CD4-positive, alpha-beta T cell treated with Interleukin-4 for 1 hour (primary cell): ENCODE results near the gene UGT1A4.

ENCODE experiments used
- DNase-seq, 2 donors: peaks; one replicate each; pipeline ENCODE4 v3.0.0-alpha.2; 2020 to 2022

UGT1A4 gene

GRCh38 chr2:233792720-233793119, 74.2 kb downstream of the UGT1A4 start:
- no peak for DNase-seq

- DNase-seq: no peak
Observed at GRCh38 chr2:233793465-233794127, 75.1 kb downstream of the UGT1A4 start.

GRCh38 chr2:233794128-233794658, 75.7 kb downstream of the UGT1A4 start:
- no peak for DNase-seq

- no peak for DNase-seq
Observed at GRCh38 chr2:233795735-233796171, 77.2 kb downstream of the UGT1A4 start.

- DNase-seq: no peak
Observed at GRCh38 chr2:233796254-233796653, 77.7 kb downstream of the UGT1A4 start.

GRCh38 chr2:233798335-233799086, 80.0 kb downstream of the UGT1A4 start:
- DNase-seq: no peak

GRCh38 chr2:233799087-233799665, 80.6 kb downstream of the UGT1A4 start:
- no peak for DNase-seq

- no peak for DNase-seq
Observed at GRCh38 chr2:233799716-233800115, 81.2 kb downstream of the UGT1A4 start.

GRCh38 chr2:233800208-233800607, 81.7 kb downstream of the UGT1A4 start:
- DNase-seq: no peak

GRCh38 chr2:233801357-233802131, 83.0 kb downstream of the UGT1A4 start:
- DNase-seq: no peak

GRCh38 chr2:233802132-233802815, 83.7 kb downstream of the UGT1A4 start:
- DNase-seq: no peak

GRCh38 chr2:233803292-233803911, 84.9 kb downstream of the UGT1A4 start:
- no peak for DNase-seq

- DNase-seq: no peak
Observed at GRCh38 chr2:233803994-233804393, 85.5 kb downstream of the UGT1A4 start.

- peak in 1 of 2 donors; percentile 7 for DNase-seq
Observed at GRCh38 chr2:233807215-233807865, 88.8 kb downstream of the UGT1A4 start.

GRCh38 chr2:233807966-233808935, 89.7 kb downstream of the UGT1A4 start:
- peak in 1 of 2 donors; percentile 4 for DNase-seq

GRCh38 chr2:233810385-233810784, 91.8 kb downstream of the UGT1A4 start:
- DNase-seq: peak in 1 of 2 donors; percentile 7

- DNase-seq: peak in 1 of 2 donors; percentile 7
Observed at GRCh38 chr2:233811087-233811486, 92.6 kb downstream of the UGT1A4 start.

GRCh38 chr2:233811732-233812131, 93.2 kb downstream of the UGT1A4 start:
- DNase-seq: peak in 1 of 2 donors; percentile 6

GRCh38 chr2:233813236-233814055, 94.9 kb downstream of the UGT1A4 start:
- DNase-seq: peak in 1 of 2 donors; percentile 7
